Right lung (tissue), 10 donors: Measurements from ENCODE around the gene ACAP3. TPM values are rescaled to one million over a fixed set of nuclear protein-coding genes. Genes with fewer than 3 reads are reported as not detected.
A peak's percentile ranks its signal among the peaks of the same experiment; 100 is the strongest.

Experiments used
- DNase-seq, 2 donors: peaks; one replicate each; pipeline ENCODE4 v3.0.0-alpha.2; 2013
- long read RNA-seq, 8 donors: transcript quantifications; one replicate each; lab custom pipeline, GENCODE V29; 2026
- polyA plus RNA-seq, 5 donors: library from polyadenylated mRNA; unstranded; fragments of 120-200 nt; gene quantifications; one replicate each; pipeline versions ENCODE4 v1.2.1 to v1.2.3, GENCODE V29; 2013; ENCODE audit warnings: inconsistent platforms in 1 of 5, low replicate concordance in 1 of 5; ENCODE audit not compliant: insufficient read length in 5 of 5, insufficient read depth in 1 of 5

The ACAP3 gene, protein sequence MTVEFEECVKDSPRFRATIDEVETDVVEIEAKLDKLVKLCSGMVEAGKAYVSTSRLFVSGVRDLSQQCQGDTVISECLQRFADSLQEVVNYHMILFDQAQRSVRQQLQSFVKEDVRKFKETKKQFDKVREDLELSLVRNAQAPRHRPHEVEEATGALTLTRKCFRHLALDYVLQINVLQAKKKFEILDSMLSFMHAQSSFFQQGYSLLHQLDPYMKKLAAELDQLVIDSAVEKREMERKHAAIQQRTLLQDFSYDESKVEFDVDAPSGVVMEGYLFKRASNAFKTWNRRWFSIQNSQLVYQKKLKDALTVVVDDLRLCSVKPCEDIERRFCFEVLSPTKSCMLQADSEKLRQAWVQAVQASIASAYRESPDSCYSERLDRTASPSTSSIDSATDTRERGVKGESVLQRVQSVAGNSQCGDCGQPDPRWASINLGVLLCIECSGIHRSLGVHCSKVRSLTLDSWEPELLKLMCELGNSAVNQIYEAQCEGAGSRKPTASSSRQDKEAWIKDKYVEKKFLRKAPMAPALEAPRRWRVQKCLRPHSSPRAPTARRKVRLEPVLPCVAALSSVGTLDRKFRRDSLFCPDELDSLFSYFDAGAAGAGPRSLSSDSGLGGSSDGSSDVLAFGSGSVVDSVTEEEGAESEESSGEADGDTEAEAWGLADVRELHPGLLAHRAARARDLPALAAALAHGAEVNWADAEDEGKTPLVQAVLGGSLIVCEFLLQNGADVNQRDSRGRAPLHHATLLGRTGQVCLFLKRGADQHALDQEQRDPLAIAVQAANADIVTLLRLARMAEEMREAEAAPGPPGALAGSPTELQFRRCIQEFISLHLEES
- polyA plus RNA-seq: 10 to 100 TPM; 26.3 to 61.2 (median 38.8) TPM
- long read RNA-seq, donor 1, partial matches to known transcripts: 5 of 7 reads
- long read RNA-seq, donor 1, other reads (novel, unspliced or antisense): 0 of 7 reads
- long read RNA-seq, donor 2, partial matches to known transcripts: 0 of 2 reads
- long read RNA-seq, donor 2, other reads (novel, unspliced or antisense): 0 of 2 reads
- long read RNA-seq, donor 3: 0 reads
- long read RNA-seq, donor 4, partial matches to known transcripts: 6 of 7 reads
- long read RNA-seq, donor 4, other reads (novel, unspliced or antisense): 0 of 7 reads
- long read RNA-seq, donor 5, partial matches to known transcripts: 0 of 2 reads
- long read RNA-seq, donor 5, other reads (novel, unspliced or antisense): 0 of 2 reads
- long read RNA-seq, donor 6, partial matches to known transcripts: 0 of 3 reads
- long read RNA-seq, donor 6, other reads (novel, unspliced or antisense): 0 of 3 reads
- long read RNA-seq, donor 7, partial matches to known transcripts: 0 of 1 reads
- long read RNA-seq, donor 7, other reads (novel, unspliced or antisense): 0 of 1 reads
- long read RNA-seq, donor 8, partial matches to known transcripts: 0 of 1 reads
- long read RNA-seq, donor 8, other reads (novel, unspliced or antisense): 0 of 1 reads

GRCh38 chr1:1307923-1308755, at the start of gene ACAP3, which contains the start of gene PUSL1:
Gene ACAP3 (minus strand): TSS chr1:1307930. CDS start chr1:1307815, 115 bp downstream.
Gene PUSL1 (plus strand): TSS chr1:1308597. CDS start chr1:1308644, 47 bp downstream.
- DNase-seq: peak; percentile 94

DNA sequence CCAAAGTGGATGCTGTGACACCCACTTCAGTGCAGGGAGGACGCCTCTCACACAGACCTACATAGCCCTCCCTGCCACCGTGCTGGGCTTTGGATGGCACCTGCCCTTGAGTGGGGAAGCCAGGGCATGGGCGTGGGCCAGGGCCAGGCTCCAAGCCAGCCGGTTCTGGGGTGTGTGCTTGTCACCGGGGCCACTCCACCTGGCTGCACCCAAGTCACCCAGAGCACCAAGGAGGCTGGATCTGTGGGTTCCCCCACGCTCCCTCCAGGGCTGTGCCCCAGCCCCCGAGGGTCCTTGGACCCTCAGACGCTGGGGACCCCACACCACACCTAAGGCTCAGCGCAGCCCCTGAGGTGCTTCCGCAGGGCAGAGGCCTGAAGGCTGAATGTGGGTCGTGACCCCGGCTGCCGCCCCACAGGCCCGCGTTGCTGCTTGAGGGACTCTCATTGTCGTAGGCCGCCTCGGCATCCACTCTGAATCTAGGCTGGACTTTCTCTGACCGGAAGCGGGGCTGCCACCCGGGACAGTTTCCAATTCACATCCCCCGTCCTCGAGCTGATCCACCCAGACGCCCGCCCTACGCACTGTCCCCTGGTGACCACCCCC, 49.2 kb upstream of the ACAP3 start:
- no peak for DNase-seq

GRCh38 chr1:1356166-1356795, 48.6 kb upstream of the ACAP3 start:
- no peak for DNase-seq

GRCh38 chr1:1355416-1355815, 47.7 kb upstream of the ACAP3 start:
- DNase-seq: no peak

GRCh38 chr1:1354271-1355247, 46.8 kb upstream of the ACAP3 start:
- DNase-seq: no peak

DNA sequence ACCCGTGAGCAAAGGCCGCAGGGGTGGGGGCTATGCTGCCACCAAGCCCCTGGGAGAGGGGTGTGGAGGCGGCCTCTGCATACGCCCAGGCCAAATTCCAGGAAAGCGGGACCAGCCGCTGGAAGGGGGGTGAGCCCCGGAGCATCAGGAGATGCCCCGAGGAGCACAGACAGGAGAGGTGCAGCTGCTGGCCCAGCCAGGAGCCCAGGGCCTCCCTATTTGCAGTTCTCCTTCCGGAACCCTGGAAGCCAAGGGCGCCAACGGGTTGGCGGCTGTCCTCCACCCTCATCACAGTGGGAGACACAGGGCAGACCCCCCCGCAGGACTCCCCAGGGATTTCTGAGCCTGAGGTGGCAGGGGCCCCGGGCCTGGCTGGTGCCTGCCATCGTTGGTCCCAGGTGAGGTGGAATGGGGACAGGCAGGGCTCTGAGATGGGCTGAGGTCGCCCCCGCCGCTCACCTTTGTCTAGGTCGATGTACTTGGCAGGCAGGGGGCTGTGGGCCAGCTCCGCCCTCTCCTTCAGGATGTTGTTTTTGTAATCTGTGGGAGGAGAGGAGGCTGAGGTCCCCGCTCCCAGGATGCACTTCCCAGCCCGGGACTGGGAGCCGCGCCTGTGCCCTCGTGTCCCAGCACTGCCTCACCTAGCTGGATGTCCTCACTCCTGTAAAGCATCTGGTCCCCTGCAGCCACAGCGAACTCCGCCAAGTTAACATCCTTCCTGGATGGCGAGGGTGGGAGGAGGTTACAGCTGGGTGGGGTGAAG, 45.8 kb upstream of the ACAP3 start:
- no peak for DNase-seq

GRCh38 chr1:1352786-1353388, 45.2 kb upstream of the ACAP3 start:
- no peak for DNase-seq

- no peak for DNase-seq
Observed at GRCh38 chr1:1351511-1352427, 44.0 kb upstream of the ACAP3 start.

GRCh38 chr1:1349256-1350012, 41.7 kb upstream of the ACAP3 start, which contains the start of gene DVL1:
Gene DVL1 (minus strand): TSS chr1:1349418. CDS start chr1:1349065, 353 bp downstream.
- DNase-seq: peak; percentile 69 to 70

GRCh38 chr1:1348420-1349255, 40.9 kb upstream of the ACAP3 start:
- DNase-seq: no peak

DNA sequence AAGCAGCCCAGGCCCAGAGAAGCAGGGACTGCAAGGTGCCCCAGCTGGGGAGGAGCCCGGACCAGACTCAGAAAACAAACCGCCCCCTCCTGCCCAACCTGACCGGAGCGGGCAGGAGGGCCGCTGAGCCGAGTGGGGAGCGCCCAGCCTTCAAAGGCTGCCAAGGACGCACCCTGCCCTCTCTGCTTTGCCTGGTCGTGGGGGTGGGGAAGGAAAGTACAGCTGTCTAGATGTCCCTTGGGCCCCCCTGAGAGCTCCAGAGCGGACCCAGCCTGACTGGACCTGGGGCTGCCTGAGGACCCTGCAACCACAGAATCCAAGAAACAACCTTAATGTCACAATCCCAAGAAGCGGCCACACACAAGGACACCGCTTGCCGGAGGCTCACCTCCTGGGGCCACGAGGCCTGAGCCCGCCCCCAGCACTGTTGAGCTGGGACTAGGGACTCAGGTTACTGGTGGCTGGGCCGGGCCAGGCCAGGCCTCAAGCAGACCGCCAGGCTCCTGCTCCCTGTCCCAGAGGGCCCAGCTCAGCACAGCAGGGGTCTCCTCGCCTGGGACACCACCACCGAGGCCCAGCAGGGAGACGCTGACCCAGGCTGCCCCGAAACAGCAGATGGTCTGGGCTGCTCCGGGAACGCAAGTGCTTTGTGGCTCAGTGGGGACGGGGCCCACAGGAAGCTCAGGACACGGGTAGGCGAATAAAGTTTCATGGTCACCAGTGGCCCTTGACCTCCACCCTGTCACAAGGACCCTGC, 40.1 kb upstream of the ACAP3 start:
- DNase-seq: no peak

DNA sequence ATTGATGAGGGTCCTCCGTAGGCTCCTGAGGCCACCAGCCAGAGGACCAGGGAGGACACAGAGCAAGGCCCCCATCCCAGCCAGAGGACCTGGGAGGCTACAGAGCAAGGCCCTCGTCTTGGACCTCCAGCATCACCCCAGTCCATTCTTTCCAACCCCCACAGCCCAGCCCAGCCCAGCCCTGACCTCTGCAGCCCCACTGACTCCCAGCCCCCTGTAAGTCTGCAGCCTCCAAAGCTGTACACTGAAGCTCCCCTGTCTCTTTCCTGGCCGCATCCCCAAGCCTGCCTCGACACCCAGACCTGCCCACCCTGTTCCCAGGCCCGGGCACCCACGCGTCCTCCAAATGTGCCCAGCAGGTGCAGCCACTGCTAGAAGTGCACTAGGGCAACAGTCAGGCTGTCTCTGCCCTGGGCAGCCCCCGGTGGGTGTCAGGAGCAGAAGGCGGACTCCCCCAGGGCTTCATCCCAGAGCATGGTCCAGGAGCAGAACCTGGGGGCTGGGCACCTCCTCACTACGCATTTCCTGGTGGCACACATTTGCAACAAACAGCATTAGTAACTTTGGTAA, 39.4 kb upstream of the ACAP3 start:
- no peak for DNase-seq

DNA sequence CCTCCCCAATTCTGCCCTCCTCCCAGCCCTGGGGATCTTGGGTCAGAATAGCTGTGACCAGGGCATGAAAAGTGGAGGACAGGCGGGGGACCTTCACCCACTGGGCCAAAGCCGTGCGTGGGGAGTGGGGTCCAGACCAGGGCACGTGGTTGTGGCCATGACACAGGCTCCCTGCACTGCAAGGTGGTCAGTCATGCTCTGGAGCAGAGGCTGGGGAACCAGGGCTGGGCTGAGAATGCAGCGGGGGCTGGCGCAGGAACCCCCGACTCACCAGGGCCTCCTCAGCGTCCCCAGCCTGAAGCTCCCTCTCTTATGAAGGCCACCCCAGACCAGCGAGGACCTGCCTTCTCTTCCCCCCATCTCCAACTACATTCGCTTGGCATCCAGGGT, 38.8 kb upstream of the ACAP3 start:
- DNase-seq: no peak
